Right lobe of liver (tissue), 4 donors: ENCODE measurements around the gene OPCML.

Experiments
- POLR2A ChIP-seq: fragments of 450-650 bp; IDR thresholded peaks from one replicate; pipeline ENCODE4 v1.6.1; 2017; ENCODE audit warnings: antibody characterized with exemption, mild to moderate bottlenecking
- TF ChIP-seq, protein P1 (sequence below), 4 donors: fragments of 200-600 bp in 3 of 4; fragments of 450-650 bp in 1 of 4; IDR thresholded peaks; one replicate each; pipeline versions ENCODE4 v1.5.1 to v1.8.0; 2016 to 2022; ENCODE audit warnings: antibody characterized with exemption in 4 of 4, mild to moderate bottlenecking in 2 of 4
- donor health status: DM: no; HTN: no; CAD: no.
- donor health status: DM: no; HTN: no; CAD: no.
- donor health status: DM: no; HTN: yes; CAD: no.

DNA sequence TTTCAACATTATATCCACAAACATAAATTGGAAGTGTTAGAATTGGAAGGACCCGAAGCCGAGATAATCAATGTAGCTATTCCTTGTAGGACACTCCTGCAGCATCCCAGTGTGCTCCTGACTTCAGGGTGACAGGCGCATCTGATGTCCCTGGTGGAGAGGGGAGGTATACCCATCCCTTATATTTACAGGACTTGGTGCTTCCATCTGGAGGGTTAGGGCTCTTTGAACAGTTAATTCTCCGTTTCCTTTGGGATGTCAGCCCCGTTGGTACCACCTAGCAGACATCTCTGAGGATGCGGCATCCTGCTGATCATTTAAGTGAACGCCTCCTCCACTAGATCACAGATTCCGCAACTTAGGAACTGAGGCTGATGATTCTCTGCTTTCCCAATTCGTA is 451.3 kb downstream of the OPCML start:
- TF ChIP-seq, protein P1, sequence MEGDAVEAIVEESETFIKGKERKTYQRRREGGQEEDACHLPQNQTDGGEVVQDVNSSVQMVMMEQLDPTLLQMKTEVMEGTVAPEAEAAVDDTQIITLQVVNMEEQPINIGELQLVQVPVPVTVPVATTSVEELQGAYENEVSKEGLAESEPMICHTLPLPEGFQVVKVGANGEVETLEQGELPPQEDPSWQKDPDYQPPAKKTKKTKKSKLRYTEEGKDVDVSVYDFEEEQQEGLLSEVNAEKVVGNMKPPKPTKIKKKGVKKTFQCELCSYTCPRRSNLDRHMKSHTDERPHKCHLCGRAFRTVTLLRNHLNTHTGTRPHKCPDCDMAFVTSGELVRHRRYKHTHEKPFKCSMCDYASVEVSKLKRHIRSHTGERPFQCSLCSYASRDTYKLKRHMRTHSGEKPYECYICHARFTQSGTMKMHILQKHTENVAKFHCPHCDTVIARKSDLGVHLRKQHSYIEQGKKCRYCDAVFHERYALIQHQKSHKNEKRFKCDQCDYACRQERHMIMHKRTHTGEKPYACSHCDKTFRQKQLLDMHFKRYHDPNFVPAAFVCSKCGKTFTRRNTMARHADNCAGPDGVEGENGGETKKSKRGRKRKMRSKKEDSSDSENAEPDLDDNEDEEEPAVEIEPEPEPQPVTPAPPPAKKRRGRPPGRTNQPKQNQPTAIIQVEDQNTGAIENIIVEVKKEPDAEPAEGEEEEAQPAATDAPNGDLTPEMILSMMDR (IDR thresholded peaks at IDR 0.05): no peak
- no peak for TF ChIP-seq POLR2A
